GM11168 (cell line): ENCODE measurements around the gene NIF3L1.

Source experiments
- in situ Hi-C: fragments of 300-500 bp; cut with MboI; formaldehyde crosslinking; loops from one replicate; pipeline ENCODE4 v1.12.0; 2022; ENCODE audit warnings: low sequenced_read_pairs; ENCODE audit not compliant: unreplicated experiment

Gene NIF3L1, protein sequence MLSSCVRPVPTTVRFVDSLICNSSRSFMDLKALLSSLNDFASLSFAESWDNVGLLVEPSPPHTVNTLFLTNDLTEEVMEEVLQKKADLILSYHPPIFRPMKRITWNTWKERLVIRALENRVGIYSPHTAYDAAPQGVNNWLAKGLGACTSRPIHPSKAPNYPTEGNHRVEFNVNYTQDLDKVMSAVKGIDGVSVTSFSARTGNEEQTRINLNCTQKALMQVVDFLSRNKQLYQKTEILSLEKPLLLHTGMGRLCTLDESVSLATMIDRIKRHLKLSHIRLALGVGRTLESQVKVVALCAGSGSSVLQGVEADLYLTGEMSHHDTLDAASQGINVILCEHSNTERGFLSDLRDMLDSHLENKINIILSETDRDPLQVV

DNA sequence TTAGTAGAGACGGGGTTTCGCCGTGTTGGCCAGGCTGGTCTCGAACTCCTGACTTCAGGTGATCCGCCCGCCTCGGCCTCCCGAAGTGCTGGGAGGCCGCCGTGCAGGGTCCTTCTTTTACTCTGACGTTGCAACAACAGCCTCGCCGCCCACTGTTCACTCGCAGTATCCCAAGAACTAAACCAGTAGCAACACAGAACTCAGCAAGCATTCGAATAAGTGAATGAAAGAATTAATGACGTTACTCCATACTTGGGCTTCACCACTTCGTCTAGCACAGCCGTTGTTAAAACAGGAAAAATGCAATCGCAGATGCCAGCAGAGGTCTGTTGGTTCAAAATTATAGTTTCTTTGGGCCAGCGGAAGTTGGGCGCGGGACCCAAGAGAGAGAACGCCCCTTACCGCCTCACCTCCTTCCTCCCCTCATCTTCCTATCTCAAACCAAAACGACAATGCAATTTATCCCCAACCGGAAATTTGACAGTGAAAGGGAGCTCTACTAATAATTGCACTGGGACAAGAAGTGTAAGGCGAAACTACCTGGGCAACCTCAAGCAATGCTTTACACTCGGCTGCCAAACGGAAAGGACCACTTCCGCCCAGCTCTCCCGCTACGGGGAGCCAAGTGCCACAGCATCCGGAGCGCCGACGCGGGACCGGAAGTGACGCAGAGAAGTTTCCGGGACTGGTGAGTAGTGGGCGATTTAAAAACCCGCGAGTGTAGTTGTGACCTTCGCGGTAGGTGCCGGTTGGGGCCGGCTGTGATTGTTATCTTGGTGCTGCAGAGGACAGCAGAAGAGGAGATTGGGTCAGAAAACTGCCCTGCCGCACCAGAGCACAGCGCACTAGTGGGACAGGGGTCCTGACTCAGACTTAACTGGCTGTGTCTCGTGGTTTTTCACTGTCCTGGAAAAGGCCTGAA lies at the start of gene NIF3L1, which contains the start of gene PPIL3:
Gene NIF3L1, plus strand, starts transcription at position 668 of the 922 bp plus-strand sequence. CDS start 2,573 bp downstream, outside the sequence.
Gene PPIL3, minus strand, starts transcription at position 374 of the 922 bp plus-strand sequence. CDS start 1,462 bp downstream, outside the sequence.
- in situ Hi-C loops = no loop called here

DNA sequence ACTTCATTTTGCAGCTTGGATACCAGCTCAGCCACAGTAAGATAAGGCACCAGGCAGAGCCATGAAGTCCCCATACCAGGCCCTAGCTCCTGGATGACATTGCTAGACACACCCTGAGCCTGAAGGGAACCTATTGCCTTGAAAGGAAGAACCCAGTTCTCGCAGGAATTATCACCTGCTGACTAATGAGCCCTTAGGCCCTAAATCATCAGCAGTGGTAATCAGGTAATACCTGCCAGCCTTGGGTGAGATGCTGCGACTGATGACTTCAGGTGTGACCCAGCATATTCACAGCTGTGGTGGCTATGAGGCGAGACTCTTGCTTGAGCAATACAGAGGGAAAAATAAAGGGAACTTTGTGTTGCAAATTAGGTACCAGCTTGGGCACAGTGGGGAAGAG lies 49.7 kb upstream of the NIF3L1 start:
- in situ Hi-C loops = no loop called here

DNA sequence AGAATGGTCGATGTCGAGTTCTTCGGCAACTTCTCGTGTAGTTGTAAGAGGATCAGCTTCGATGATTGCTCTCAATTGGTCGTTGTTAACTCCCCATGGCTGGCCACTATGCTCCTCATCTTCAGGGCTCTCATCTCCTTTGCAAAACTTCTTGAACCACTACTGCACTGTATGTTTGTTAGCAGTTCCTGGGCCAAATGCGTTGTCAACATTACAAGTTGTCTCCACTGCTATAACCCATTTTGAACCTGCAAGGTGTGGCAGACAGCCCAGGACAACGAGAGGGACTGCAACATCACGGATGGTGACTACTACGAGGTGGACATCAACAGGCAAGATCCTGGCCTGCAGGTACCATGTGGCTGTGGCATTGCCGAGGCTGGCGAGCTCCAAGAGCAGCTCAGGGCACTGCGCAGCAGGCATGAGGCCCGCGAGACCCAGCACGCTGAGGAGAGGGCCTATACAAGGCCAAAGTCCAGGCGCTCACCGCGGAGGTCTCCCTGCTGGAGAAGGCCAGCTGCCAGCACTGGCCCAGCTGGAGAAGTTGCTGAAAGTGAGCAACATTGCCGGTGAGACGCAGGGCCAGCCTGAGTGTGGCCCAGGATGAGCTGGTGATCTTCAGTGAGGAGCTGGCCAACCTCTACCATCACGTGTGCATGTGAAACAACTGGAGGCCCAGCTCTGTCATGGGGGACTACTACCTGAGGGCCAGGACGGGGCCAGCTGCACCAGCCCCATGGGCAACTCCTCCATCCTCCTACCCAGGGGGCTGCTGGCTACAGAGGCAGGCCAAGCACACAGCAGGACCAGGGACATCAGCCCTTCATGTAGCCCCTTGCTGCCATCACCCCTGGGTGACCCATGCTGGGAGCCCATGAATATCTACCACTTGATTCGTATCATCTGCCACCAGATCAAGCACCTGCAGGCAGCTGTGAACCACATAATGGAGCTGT lies 44.9 kb upstream of the NIF3L1 start:
- in situ Hi-C loops = no loop called here

DNA sequence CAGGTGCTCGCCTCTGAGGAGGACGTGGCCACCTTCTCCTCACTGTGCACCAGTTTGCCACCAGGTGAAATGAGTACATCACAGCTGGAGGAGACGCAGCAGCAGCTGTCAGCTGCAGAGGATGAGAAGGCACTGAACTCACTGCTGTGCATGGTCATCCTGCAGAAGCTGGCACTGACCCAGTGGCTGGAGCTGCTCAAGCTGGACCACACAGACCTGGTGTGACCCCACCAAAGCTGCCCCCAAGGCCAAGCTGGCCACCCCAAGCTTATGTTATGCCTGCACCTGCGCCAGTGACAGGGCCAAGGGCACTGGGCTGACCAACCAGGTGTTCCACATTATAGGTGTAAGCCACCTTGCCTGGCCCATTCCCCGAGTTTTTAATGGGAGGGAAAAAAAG lies 44.0 kb upstream of the NIF3L1 start:
- in situ Hi-C loops = no loop called here

DNA sequence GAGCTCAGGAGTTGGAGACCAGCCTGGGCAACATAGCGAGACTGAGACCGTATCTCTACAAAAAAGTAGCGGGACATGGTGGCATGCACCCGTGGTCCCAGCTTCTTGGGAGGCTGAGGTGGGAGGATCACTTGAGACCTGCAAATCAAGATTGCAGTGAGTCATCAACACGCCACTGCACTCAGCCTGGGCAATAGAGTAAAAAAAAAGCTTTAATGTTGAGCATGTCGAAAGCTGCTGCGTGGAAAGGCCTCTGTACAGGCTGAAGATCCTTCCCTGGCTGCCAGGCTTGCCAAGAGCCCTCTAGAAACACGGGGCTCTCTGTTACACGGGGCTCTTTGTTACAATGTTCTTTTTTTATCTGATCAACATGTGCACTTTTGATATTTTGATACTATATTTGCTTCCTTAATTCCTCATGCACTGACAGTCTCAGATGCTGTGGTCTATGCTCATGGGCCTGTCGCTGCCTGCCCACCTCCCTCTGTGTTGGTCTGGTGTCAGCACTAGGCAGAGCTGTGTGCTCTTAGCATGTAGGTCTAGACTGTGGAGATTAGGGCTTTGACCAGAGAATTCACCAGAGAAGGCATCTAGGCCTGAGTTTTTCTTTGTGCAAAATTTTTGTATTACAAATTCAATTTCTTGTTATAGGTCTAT lies 43.4 kb upstream of the NIF3L1 start:
- in situ Hi-C loops = no loop called here

DNA sequence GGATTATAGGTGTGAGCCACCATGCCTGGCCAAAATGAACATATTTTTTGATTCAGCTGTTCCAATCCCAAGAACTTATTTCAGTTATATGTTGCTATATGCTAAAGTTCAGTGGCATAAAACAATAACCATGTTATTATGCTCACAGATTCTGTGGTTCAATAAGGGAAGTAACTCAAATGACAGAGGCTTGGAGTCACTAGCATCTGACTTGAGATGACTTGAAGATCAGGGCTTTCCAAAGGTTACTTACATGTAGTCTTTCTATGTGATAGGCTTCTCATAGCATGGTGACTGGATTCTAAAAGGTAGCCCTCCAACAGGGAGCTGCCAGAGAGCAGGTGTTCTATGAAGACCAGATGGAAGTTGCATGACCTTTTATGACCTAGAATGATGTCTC lies 41.9 kb upstream of the NIF3L1 start:
- in situ Hi-C loops = no loop called here

DNA sequence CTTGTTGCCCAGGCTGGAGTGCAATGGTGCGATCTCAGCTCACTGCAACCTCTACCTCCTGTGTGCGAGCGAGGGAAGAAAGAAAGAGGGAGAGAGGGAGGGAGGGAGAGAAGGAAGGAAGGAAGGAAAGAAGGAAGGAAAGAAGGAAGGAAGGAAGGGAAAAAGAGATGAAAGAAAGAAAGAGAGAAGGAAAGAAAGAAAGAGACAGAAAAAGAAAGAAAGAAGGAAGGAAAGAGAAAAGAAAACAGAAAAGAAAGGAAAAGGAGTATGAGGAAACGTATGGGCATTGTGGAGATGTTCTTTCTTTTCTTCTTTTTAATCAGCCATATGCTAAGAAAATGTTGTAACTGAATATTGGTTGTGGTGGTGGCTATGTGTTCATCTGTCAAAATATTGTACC lies 41.2 kb upstream of the NIF3L1 start:
- in situ Hi-C loops = no loop called here

DNA sequence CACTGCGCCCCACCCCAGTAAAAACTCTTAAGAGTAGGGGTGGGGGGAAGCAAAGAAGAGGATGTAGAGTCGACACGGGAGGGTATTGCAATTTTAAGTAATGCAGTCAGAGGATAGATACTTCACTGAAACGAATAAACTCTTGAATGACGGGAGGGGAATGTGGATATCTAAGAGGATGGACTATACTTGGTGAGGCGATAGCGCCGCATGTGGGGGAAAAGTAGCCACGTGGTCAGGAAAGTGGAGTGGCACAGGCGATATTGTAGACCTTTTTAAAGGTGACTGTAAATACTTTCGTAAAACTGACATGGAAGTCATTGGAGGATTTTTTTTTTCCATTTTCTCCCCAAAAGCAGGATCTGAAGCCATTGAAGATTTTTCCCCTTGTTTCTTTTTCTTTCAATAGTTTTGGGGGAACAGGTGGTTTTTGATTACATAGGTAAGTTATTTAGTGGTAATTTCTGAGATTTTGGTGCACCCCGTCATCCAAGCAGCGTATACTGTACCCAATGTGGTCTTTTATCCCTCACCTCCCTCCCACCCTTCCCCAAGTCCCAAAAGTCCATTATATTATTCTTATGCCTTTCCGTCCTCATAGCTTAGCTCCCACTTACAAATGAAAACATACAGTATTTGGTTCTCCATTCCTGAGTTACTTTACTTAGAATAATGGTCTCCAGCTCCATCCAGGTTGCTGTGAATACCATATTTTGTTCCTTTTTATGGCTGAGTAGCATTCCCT lies 38.5 kb upstream of the NIF3L1 start:
- in situ Hi-C loops = no loop called here

DNA sequence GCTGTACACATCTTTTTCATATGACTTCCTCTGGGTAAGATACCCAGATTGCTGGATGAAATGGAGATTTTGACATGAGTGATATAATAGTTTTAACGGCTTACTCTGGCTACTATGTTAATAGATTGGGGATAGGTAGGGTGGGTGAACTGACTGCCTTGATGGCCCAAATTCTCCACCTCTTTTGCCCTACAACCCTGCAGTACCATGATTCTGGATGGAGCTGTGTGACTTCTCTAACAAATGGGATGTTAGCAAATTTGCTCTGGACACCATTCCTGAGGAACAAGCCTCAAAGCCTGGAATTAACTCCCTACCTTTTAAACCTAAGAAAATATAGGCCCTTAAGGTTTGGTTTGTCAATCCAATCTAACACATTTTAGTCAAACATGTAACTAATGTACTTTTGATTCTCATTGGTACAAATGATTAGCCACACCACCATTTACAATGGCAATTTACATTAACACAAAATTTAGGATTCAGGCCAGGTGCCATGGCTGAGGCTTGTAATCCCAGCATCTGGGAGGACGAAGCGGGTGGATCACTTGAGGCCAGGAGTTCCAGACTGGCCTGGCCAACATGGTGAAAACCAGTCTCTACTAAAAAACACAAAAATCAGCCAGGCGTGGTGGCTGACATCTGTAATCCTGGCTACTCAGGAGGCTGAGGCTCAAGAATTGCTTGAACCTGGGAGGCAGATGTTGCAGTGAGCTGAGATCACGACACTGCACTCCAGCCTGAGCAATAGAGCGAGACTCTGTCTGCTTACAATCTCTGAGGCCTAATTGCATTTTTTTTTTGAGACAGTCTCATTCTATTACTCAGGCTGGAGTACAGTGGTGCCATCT lies 37.5 kb upstream of the NIF3L1 start:
- in situ Hi-C loops = no loop called here

DNA sequence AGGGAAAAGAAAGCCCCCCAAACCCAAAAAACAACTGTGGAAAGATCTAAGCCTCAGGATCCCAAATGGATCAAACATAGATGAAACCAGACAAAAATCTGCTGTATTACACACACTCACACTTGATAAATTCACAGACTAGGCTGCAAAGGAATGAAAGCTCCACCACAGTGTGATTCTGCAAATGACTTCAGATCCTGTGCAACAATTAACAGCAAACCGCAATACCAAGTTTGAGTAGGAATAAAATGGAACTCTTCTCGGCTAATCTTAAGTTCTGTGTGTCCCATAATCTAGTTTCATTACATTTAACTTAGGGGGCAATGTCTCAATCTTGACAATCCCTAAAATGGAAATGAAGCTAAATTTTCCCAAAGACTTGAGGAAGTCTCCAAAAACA lies 36.6 kb upstream of the NIF3L1 start:
- in situ Hi-C loops = no loop called here

DNA sequence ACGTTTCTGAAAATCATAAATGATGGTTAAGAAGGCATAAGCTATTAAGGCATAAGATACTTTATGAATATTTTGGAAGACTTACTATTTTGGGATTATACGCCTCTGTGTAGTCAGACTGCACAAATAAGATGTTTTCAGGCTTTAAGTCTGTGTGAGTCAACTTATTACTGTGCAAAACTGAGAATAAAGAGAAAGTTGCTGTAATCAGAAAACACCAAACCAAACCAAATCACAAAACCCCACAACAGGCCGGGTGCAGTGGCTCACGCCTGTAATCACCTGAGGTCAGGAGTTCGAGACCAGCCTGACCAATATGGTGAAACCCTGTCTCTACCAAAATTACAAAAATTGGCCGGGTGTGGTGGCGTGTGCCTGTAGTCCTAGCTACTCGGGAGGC lies 32.4 kb upstream of the NIF3L1 start:
- in situ Hi-C loops = no loop called here

DNA sequence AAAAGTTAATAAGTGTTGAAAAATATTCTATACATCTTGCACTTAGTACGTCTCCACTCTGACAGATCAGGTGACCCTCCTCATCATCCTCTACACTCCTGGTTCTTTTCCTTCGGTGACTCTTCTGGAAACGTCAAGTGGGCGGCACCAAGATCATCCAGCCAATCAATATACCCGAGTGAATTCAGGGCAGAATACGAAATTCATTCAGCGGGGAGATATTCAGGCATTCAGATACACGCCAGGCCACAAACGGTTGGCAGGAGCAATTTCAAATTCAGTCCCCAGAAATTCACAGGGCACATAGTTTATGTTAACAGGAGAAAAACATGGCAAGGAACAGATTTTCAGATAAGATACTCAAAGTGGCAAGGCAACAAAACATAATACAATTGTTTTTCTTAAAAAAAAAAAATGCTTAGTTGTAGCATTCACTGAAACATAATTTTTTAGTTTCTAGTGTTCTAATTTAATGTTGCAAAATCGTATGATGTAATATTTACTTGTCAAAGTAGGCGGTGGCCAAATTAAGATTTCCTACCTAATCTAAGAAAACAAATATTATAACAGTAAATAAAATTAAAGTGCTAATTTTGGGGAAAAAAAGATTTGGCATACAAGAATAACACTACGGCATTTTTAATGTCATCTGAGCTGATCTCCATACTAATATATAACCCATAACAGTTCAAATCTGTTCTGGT lies 28.9 kb upstream of the NIF3L1 start:
- in situ Hi-C loops = no loop called here

DNA sequence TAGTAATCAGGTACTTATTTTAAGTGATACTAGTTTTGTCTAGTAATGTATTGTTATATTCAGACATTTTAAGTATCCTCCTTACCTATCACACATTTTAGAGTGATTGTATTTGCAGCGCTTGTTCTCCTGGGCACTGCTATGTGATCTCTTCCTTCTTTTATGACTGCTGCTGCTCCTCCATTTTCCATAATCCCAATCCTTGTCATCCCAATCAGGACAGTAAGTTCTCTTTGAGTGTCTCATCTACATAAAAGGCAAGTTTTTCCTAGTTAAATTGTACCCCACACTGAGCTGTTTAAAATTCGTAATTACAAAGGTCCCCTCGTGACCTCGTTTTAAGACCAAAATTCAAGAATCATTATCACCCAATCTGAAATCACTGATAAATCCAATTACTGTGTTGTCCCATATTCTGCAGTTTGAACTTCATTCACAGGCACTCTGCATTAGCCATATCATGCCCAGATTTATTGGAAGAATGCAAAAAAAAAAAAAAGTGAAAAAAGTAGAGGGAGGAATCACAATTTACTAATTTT lies 27.5 kb upstream of the NIF3L1 start:
- in situ Hi-C loops = no loop called here

DNA sequence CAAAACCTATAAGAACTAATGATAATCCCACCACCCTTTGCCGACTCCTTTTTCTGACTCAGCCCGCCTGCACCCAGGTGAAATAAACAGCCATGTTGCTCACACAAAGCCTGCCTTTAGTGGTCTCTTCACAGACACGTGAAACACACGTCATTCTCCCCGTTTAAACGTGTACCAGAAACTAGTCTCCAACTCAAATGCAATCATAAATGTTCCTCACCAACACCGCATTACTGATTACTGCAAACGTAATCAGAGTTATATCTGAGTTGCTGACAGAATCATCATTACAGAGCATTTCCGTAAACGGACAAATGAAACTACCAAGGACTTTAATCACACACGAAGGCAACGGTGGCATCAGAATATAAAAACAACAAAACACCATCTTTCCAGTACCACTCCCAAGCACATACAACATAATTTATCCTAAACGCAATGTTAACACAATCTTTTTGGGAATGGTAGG lies 26.6 kb upstream of the NIF3L1 start:
- in situ Hi-C loops = no loop called here

DNA sequence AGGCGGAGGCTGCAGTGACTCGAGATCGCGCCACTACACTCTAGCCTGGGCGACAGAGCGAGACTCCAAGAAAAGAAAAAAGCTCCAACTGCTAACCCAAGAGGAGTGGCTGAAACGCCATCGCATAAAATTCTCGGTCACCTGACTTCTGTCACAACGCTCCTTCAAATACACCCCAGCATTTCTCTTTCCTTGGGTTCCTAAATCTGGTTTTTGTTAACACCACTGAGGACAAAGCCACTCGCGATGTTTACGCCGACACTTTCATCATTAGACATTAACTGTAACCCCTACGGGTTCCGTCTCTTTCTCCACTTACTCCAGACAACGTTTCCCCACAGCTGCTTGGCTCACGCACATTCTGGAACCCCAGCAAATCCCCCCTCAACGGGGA lies 25.4 kb upstream of the NIF3L1 start:
- in situ Hi-C loops = no loop called here

DNA sequence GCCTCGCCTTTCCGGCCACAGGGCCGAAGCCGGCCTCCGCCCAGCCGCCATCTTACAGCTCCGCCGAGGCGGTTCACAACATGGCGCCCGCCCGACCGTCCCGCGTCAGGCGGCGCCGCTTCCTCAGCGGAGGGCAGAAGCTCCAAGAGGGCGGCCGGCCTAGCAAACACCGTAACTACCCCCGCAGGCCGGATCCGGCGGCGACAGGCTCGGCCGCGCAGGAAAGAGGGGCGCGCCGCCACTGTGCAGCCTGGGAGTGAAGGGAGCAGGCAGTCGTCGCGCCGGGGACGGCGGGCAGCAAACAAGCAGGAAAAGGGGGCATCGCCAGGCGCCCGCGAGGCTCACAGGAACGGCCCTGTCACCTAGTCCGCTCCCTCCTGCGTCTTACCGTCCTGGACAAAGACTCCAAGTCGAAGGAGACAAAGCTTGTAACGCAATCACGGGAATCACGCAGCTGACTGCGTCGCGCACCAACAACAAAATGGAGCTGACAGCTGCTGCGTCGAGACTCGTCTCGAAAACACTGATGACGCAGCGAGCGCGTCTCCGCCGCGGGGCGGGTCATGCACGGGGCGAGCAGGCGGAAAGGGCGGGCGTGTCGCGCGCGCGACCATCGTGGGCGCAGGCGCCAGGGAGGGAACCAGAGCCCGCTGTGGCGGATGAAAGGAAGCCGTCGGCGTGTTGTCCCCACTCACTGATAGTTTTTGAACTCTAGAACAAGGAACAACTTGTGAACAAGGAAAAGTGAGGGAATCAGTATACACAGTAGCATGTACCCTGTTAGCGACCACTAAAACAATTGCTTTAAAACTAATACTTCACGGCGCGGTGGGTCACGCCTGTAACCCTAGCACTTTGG lies 24.8 kb upstream of the NIF3L1 start, which contains the start of gene CLK1:
Gene CLK1, minus strand, starts transcription at position 483 of the 859 bp plus-strand sequence. CDS start 2,796 bp downstream, outside the sequence.
- in situ Hi-C loops = no loop called here
